Caco-2 (cell line): Measurements from ENCODE around the gene ESPN. TPM values are rescaled to one million over a fixed set of nuclear protein-coding genes. Genes with fewer than 3 reads are reported as not detected.
A peak's percentile ranks its signal among the peaks of the same experiment; 100 is the strongest.

Experiments
- BruUV-seq: library from RNA; stranded (reverse); fragments of 400-500 nt; replicated peaks from 2 replicates; lab custom pipeline; 2021; lab: Mats Ljungman, UMichigan
- CTCF ChIA-PET: fragments of 300-600 bp; sonication (Branson Sonifier 250); formaldehyde crosslinking; loops from one replicate; lab custom pipeline; 2022; ENCODE audit warnings: antibody characterized with exemption; lab: Charles Lee
- POLR2A ChIA-PET: fragments of 300-600 bp; sonication (Branson Sonifier 250); formaldehyde crosslinking; loops from one replicate; lab custom pipeline; 2022; ENCODE audit warnings: antibody characterized with exemption; lab: Charles Lee
- DNase-seq, 2 experiments: peaks; one replicate each; pipeline versions ENCODE4 v3.0.0 to v3.0.0-alpha.2; 2020 to 2022
- H3K27me3 ChIP-seq: replicated peaks from 2 replicates; pipeline ENCODE4 v1.6.0; 2011; ENCODE audit warnings: low read length; ENCODE audit not compliant: control insufficient read depth, insufficient read depth
- H3K36me3 ChIP-seq: 2 replicates; pipeline ENCODE4 v1.5.1; 2011; ENCODE audit warnings: low read length; ENCODE audit not compliant: control insufficient read depth, insufficient read depth
- H3K4me1 ChIP-seq: fragments of 250-450 bp; sonication (Bioruptor Pico); 2 replicates; pipeline ENCODE4 v1.5.1; 2020; ENCODE audit warnings: mild to moderate bottlenecking
- H3K4me3 ChIP-seq: 2 replicates; pipeline ENCODE4 v1.5.1; 2011; ENCODE audit warnings: low read depth, mild to moderate bottlenecking, control low read depth, low read length
- H3K9me3 ChIP-seq: fragments of 250-450 bp; sonication (Bioruptor Pico); 2 replicates; pipeline ENCODE4 v1.5.1; 2020; ENCODE audit warnings: mild to moderate bottlenecking, moderate library complexity
- H3K27ac Mint-ChIP-seq: one replicate; pipeline ENCODE4 v1.8.0; 2022; ENCODE audit warnings: mixed read lengths; ENCODE audit not compliant: unreplicated experiment
- H3K27me3 Mint-ChIP-seq: one replicate; pipeline ENCODE4 v1.8.0; 2022; ENCODE audit warnings: mixed read lengths; ENCODE audit not compliant: insufficient read depth, unreplicated experiment
- H3K36me3 Mint-ChIP-seq: one replicate; pipeline ENCODE4 v1.8.0; 2022; ENCODE audit warnings: mild to moderate bottlenecking, mixed read lengths; ENCODE audit not compliant: insufficient read depth, unreplicated experiment
- H3K4me1 Mint-ChIP-seq: one replicate; pipeline ENCODE4 v1.8.0; 2022; ENCODE audit warnings: low read depth, mixed read lengths; ENCODE audit not compliant: unreplicated experiment
- H3K4me3 Mint-ChIP-seq: one replicate; pipeline ENCODE4 v1.8.0; 2022; ENCODE audit warnings: mild to moderate bottlenecking, moderate library complexity, mixed read lengths; ENCODE audit not compliant: unreplicated experiment
- H3K9me3 Mint-ChIP-seq: one replicate; pipeline ENCODE4 v1.8.0; 2022; ENCODE audit warnings: mixed read lengths; ENCODE audit not compliant: unreplicated experiment
- CTCF ChIP-seq, 2 experiments: fragments of 200-600 bp in 1 of 2; IDR thresholded peaks; 1 replicate in 1 of 2; 2 replicates in 1 of 2; pipeline versions ENCODE4 v1.5.1 to v1.8.0; 2011 to 2022; ENCODE audit warnings: antibody characterized with exemption in 1 of 2, control low read depth in 1 of 2, inconsistent platforms in 1 of 2, low read depth in 1 of 2, low read length in 1 of 2, mild to moderate bottlenecking in 1 of 2, moderate library complexity in 1 of 2; ENCODE audit not compliant: insufficient read depth in 1 of 2, severe bottlenecking in 1 of 2, unreplicated experiment in 1 of 2
- intact Hi-C: fragments of 100-400 bp; cut with micrococcal nuclease; formaldehyde crosslinking; loops from one replicate; pipeline ENCODE4 v1.10.0; 2022; ENCODE audit not compliant: unreplicated experiment
- total RNA-seq: library from RNA; stranded (reverse); gene quantifications from 2 replicates; pipeline ENCODE4 v1.2.3, GENCODE V29; 2022

The ESPN gene
- total RNA-seq, 1 experiment from 2014 or later, result 16.3 TPM

GRCh38 chr1:6473974-6474814, 49.6 kb downstream of the ESPN start:
- Mint-ChIP-seq H3K9me3 (no peaks in the 10 kb centered on the region), H3K36me3 (peaks cover 15% of the 10 kb centered on the region), H3K27me3 (no peaks in the 10 kb centered on the region), H3K27ac (no peak overlapping the region), H3K4me1 (peaks cover 8% of the 10 kb centered on the region), H3K4me3 (no peak overlapping the region)
- peak; percentile 34 to 67 for DNase-seq
- Histone ChIP-seq H3K27me3 (no peaks in the 10 kb centered on the region), H3K36me3 (peaks cover 2% of the 10 kb centered on the region; the same call in 1 of the 2 replicates), H3K9me3 (no peaks in the 10 kb centered on the region), H3K4me1 (peaks cover 42% of the 10 kb centered on the region), H3K4me3 (no peak overlapping the region)
- BruUV-seq, result no TSS peak
- intact Hi-C loops, result no loop called here
- no peak for TF ChIP-seq CTCF (IDR thresholded peaks at IDR 0.05; ENCODE audit: insufficient read depth in 1 of 2, low read depth in 1 of 2, low read length in 1 of 2, severe bottlenecking in 1 of 2, unreplicated experiment in 1 of 2)
- POLR2A ChIA-PET, result no interaction called here
- CTCF ChIA-PET, result interaction anchor here (0.7 to 2.0 kb wide), 3 partner anchors 36 to 361 kb away, joined by 3 to 7 read pairs (median 5); no protein-coding TSS in a partner anchor

DNA sequence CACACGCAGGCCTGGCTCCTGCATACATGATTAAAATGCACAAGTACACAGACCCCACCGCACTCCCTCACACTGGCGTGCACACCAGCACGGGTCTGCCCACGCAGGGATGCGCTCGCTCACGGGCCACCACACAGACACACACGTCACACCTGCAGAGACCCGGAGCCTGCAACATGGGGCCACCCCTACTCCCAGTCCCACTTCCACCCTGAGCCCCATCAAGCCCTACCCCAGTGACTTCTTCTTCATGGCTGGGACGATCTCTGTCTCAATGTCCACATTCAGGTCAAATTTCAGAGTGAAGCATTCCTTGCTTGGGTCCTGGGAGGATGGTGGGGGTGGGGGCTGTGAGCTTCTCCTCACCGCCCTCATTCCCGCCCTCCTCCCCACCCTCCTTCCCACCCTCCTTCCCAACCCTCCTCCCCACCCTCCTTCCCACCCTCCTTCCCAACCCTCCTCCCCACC, 50.3 kb downstream of the ESPN start:
- Histone ChIP-seq H3K4me1 (peaks cover 42% of the 10 kb centered on the region), H3K9me3 (no peaks in the 10 kb centered on the region), H3K27me3 (no peaks in the 10 kb centered on the region), H3K4me3 (no peak overlapping the region), H3K36me3 (peaks cover under 1% of the 10 kb centered on the region; the same call in 1 of the 2 replicates)
- POLR2A ChIA-PET, result no interaction called here
- no peak for DNase-seq
- BruUV-seq, result no TSS peak
- H3K27ac Mint-ChIP-seq, result peak overlapping the region; percentile 78
- CTCF ChIA-PET, result interaction anchor here (0.6 to 0.7 kb wide), 3 partner anchors 16 to 362 kb away, joined by 3 to 5 read pairs (median 5); no protein-coding TSS in a partner anchor
- peaks cover 8% of the 10 kb centered on the region for H3K4me1 Mint-ChIP-seq
- no peaks in the 10 kb centered on the region for H3K27me3 Mint-ChIP-seq
- no peaks in the 10 kb centered on the region for H3K9me3 Mint-ChIP-seq
- no peak overlapping the region for H3K4me3 Mint-ChIP-seq
- TF ChIP-seq CTCF (IDR thresholded peaks at IDR 0.05; ENCODE audit: insufficient read depth in 1 of 2, low read depth in 1 of 2, low read length in 1 of 2, severe bottlenecking in 1 of 2, unreplicated experiment in 1 of 2), result no peak
- H3K36me3 Mint-ChIP-seq, result peaks cover 15% of the 10 kb centered on the region
- intact Hi-C loops, result no loop called here

DNA sequence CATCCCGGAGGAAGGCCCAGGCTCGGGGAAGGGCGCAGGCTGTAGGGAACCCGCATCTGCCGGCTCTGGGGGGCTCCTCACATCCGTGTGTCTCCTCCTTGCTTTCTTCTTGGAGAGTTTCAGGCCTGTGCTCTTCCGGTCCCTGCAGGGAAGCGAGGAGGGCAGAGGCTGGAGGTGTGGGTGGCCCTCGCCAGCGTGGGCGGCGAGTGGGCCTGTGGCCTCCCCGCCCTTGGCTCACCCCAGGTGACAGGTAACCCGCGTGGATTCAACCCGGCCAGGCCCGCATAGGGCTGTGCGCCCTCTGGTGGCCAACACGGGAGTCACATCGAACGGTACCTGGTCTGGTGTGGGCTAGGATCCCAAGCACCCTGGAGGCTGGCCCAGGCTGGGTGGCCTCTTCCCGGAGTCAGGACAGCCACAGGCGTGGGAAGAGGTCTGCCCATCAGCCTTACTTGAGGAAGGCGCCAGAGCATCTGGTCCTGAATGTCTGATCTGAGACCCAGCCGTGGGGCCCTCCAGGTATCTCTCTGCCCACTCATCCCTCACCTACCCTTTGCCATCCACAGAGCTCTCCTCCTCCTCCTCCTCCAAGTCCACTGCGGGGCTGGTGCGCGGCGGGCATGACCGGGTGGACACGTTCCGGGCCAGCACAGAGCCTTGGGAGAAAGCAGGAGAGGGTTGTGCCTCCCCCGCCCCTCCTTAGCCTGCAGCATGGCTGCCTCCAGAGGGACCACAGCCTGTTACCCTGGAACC, 51.0 kb downstream of the ESPN start:
- no peaks in the 10 kb centered on the region; the same call in 1 of the 2 replicates for H3K36me3 ChIP-seq
- CTCF ChIA-PET, result interaction anchor here (0.6 to 0.7 kb wide), 2 partner anchors 15 to 362 kb away, joined by 5 read pairs; no protein-coding TSS in a partner anchor
- H3K4me1 Mint-ChIP-seq, result peaks cover 8% of the 10 kb centered on the region
- H3K4me1 ChIP-seq, result peaks cover 42% of the 10 kb centered on the region
- H3K27me3 ChIP-seq, result no peaks in the 10 kb centered on the region
- H3K27me3 Mint-ChIP-seq, result no peaks in the 10 kb centered on the region
- peaks cover 15% of the 10 kb centered on the region for H3K36me3 Mint-ChIP-seq
- H3K9me3 Mint-ChIP-seq, result no peaks in the 10 kb centered on the region
- POLR2A ChIA-PET, result no interaction called here
- peak; percentile 65 to 88 for TF ChIP-seq CTCF (IDR thresholded peaks at IDR 0.05; ENCODE audit: insufficient read depth in 1 of 2, low read depth in 1 of 2, low read length in 1 of 2, severe bottlenecking in 1 of 2, unreplicated experiment in 1 of 2)
- no TSS peak for BruUV-seq
- DNase-seq, result peak; percentile 75 to 81
- no peaks in the 10 kb centered on the region for H3K9me3 ChIP-seq
- intact Hi-C loops, result no loop called here
- peak overlapping the region; percentile 78 for H3K27ac Mint-ChIP-seq
- H3K4me3 ChIP-seq, result no peak overlapping the region
- H3K4me3 Mint-ChIP-seq, result no peak overlapping the region
